ENCODE results near the gene CEP126. TPM values are rescaled to one million over a fixed set of nuclear protein-coding genes. Genes with fewer than 3 reads are reported as not detected.

Gene CEP126
- total RNA-seq, 1 experiment from 2014 or later: 2.0 TPM

- H3K9me3 ChIP-seq (ENCODE audit: control insufficient read depth in 1 of 2, insufficient read depth in 1 of 2, low read depth in 1 of 2, low read length in 2 of 2): no peaks in the 10 kb centered on the region
Observed at GRCh38 chr11:101940901-101941520, 26.2 kb downstream of the CEP126 start.

More at GRCh38 chr11:101940901-101941520, 26.2 kb downstream of the CEP126 start:
- ChIA-PET CTCF (no interaction called here), POLR2A (no interaction called here), RAD21 (ENCODE audit: low non-redundant PET in 1 of 2, low total read pairs in 2 of 2, uncharacterized antibody in 2 of 2, unreplicated experiment in 2 of 2) (no interaction called here)
- H3K4me2 ChIP-seq (ENCODE audit: low read length): no peak overlapping the region
- no peaks in the 10 kb centered on the region for H3K9me2 ChIP-seq (ENCODE audit: insufficient read depth)
- ATAC-seq (no peak), DNase-seq (ENCODE audit: low read depth, low spot score) (no peak)
- BruUV-seq (replicated peaks): no TSS peak
- H3K4me3 ChIP-seq (replicated peaks in 1 of 2; ENCODE audit: low read depth in 1 of 2, low read length in 2 of 2): no peak overlapping the region
- H3K4me1 ChIP-seq (ENCODE audit: control insufficient read depth in 1 of 2, insufficient read depth in 2 of 2, low read length in 2 of 2): no peaks in the 10 kb centered on the region
- no peaks in the 10 kb centered on the region for H4K20me1 ChIP-seq (ENCODE audit: insufficient read depth)
- no peak overlapping the region for H3K27ac ChIP-seq (ENCODE audit: low read depth, low read length)
- intact Hi-C loops (cut with micrococcal nuclease): no loop called here
- no peaks in the 10 kb centered on the region for H3K27me3 ChIP-seq (ENCODE audit: insufficient read depth, low read length)
- no peak overlapping the region for H2AFZ ChIP-seq (ENCODE audit: low read depth, low read length, poor library complexity, severe bottlenecking)
- H3K9ac ChIP-seq (ENCODE audit: low read length): no peak overlapping the region
- H3K36me3 ChIP-seq (ENCODE audit: control insufficient read depth in 1 of 2, insufficient read depth in 2 of 2, low read length in 2 of 2): no peaks in the 10 kb centered on the region
- TF ChIP-seq EZH2 (IDR thresholded peaks at IDR 0.05): no peak
- TF ChIP-seq YY1 (IDR thresholded peaks at IDR 0.05; ENCODE audit: extremely low read depth, insufficient replicate concordance, low read depth, low read length): no peak
- no peak for TF ChIP-seq POLR2A (IDR thresholded peaks at IDR 0.05; ENCODE audit: borderline replicate concordance, extremely low read depth, insufficient read depth, insufficient read length)
- no peak for TF ChIP-seq JUND (IDR thresholded peaks at IDR 0.05)
- TF ChIP-seq ELF1 (IDR thresholded peaks at IDR 0.05; ENCODE audit: borderline replicate concordance, low read depth): no peak
- TF ChIP-seq ZNF274 (IDR thresholded peaks at IDR 0.05; ENCODE audit: low read depth, low read length): no peak
- TF ChIP-seq POLR2AphosphoS5 (IDR thresholded peaks at IDR 0.05; ENCODE audit: low read depth, low read length): no peak
- no peak for TF ChIP-seq EZH2phosphoT487 (IDR thresholded peaks at IDR 0.05; ENCODE audit: borderline replicate concordance)
- no peak for TF ChIP-seq ZFX (IDR thresholded peaks at IDR 0.05)
- no peak for TF ChIP-seq SP1 (IDR thresholded peaks at IDR 0.05; ENCODE audit: low read depth)
- no peak for TF ChIP-seq EGR1 (IDR thresholded peaks at IDR 0.05; ENCODE audit: low read depth)
- TF ChIP-seq MAX (IDR thresholded peaks at IDR 0.05): no peak
- TF ChIP-seq RAD21 (IDR thresholded peaks at IDR 0.05; ENCODE audit: low read depth): no peak
- no peak for TF ChIP-seq REST (IDR thresholded peaks at IDR 0.05; ENCODE audit: low read depth)
- TF ChIP-seq CBX3 (IDR thresholded peaks at IDR 0.05; ENCODE audit: low read depth): no peak
- no peak for TF ChIP-seq ATF3 (IDR thresholded peaks at IDR 0.05)
- TF ChIP-seq SRF (IDR thresholded peaks at IDR 0.05; ENCODE audit: low read depth): no peak
- H3K79me2 ChIP-seq (ENCODE audit: insufficient read depth, low read length): no peaks in the 10 kb centered on the region
